Measurements from ENCODE around the gene CYP27C1. TPM values are rescaled to one million over a fixed set of nuclear protein-coding genes. Genes with fewer than 3 reads are reported as not detected.

The CYP27C1 gene
- total RNA-seq, 2 donors from 2014 or later = 0.19 TPM; not detected in 1

DNA sequence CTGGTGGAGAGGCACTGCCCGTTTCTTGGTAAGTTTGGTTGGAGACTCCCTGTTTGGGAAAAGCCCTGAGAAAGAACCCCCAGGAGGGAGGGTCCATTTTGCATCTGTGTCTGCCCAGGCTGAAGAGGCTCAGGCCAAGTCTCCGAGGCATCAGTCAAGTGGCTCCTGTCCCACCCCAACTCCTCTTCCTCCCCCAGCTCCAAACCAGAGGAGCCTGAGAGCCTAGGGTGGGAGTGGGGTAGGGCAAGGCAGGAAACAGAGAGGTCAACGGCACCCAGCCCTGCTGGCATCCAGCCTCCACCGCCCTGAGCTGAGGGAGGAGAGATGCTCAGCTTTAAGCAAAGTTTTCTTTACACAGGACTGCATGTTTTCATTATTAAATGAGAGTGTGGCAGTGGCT lies 38.2 kb downstream of the CYP27C1 start:
- intact Hi-C loops (cut with DNase I) = no loop called here
- no peaks in the 10 kb centered on the region for H3K4me1 ChIP-seq
- no peak for DNase-seq
- H3K9me3 ChIP-seq = no peaks in the 10 kb centered on the region
- H3K9ac ChIP-seq (ENCODE audit: low read depth in 2 of 2, low read length in 2 of 2) = no peak overlapping the region
- H3K27me3 ChIP-seq = no peaks in the 10 kb centered on the region
- H3K4me3 ChIP-seq = no peak overlapping the region
- H3K27ac ChIP-seq = no peak overlapping the region
- no peak for TF ChIP-seq CTCF (IDR thresholded peaks at IDR 0.05)
- H3K36me3 ChIP-seq = no peaks in the 10 kb centered on the region

DNA sequence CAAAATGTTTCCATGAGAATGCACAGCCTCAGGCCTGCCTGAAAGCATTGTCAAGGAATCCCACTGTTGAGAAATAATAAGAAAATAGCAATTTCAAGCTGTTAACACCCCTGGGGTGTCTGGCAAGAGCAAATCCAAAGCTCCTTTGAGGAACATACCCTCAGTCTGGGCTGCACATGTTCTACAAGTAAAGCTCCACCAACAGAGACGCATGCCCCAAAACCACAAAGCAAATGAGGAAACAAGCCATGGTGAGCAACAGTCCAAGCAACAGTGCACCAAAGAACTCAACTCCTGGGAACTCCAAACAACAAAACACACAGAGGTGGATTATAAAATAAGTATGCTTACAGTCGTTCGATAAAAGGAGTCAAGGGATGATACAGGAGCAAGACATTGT lies 40.3 kb downstream of the CYP27C1 start:
- Histone ChIP-seq H3K27ac (no peak overlapping the region), H3K27me3 (no peaks in the 10 kb centered on the region), H3K9me3 (no peaks in the 10 kb centered on the region), H3K36me3 (no peaks in the 10 kb centered on the region), H3K9ac (ENCODE audit: low read depth in 2 of 2, low read length in 2 of 2) (no peak overlapping the region), H3K4me3 (no peak overlapping the region), H3K4me1 (no peaks in the 10 kb centered on the region)
- DNase-seq = no peak
- no peak for TF ChIP-seq CTCF (IDR thresholded peaks at IDR 0.05)
- intact Hi-C loops (cut with DNase I) = loop anchor here (10.0 kb wide), 1 partner anchor 115 kb away; no protein-coding TSS in a partner anchor

DNA sequence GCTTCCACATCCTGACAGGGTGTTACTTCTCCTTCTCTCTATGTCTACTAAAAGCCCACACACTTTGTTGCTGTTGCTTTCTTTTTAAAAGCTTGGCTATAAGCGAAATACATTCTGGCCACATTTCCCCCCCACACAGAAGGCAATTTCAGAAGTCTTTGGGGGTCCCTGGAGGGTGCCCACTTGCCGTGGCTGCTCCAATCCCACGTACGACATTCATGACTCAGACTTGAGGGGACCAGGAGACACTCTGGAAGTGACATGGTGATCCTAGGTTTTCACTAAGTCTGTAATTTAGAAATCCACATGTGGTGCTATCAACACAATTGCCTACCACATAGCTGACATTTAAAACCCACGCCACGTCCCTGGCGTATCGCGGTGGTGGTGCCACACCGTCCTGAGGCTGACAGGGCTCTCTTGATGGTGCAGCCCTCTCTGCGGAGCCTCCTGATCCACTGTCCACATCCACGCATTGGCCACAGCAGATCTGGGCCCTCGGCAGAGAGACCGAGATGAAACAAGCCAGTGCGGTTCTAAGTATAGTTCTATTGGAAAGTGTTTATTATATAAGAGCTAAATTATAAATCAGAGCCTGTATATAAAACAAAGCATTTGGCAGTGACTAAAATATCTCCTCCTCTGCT lies 42.4 kb downstream of the CYP27C1 start:
- Histone ChIP-seq H3K27ac (peak overlapping the region; percentile 67), H3K36me3 (no peaks in the 10 kb centered on the region), H3K4me1 (no peaks in the 10 kb centered on the region), H3K4me3 (no peak overlapping the region), H3K9me3 (no peaks in the 10 kb centered on the region), H3K9ac (ENCODE audit: low read depth in 2 of 2, low read length in 2 of 2) (no peak overlapping the region), H3K27me3 (no peaks in the 10 kb centered on the region)
- no peak for TF ChIP-seq CTCF (IDR thresholded peaks at IDR 0.05)
- intact Hi-C loops (cut with DNase I) = loop anchor here (10.0 kb wide), 1 partner anchor 113 kb away; no protein-coding TSS in a partner anchor
- DNase-seq = no peak

GRCh38 chr2:127176371-127177311 lies 43.5 kb downstream of the CYP27C1 start:
- Histone ChIP-seq H3K4me3 (no peak overlapping the region), H3K27ac (peak overlapping the region; percentile 67), H3K27me3 (no peaks in the 10 kb centered on the region), H3K4me1 (no peaks in the 10 kb centered on the region), H3K9me3 (no peaks in the 10 kb centered on the region), H3K9ac (ENCODE audit: low read depth in 2 of 2, low read length in 2 of 2) (peak overlapping the region; percentile 35 to 40), H3K36me3 (no peaks in the 10 kb centered on the region)
- DNase-seq = peak; percentile 35
- TF ChIP-seq CTCF (IDR thresholded peaks at IDR 0.05) = no peak
- intact Hi-C loops (cut with DNase I) = loop anchor here (10.0 kb wide), 1 partner anchor 112 kb away; no protein-coding TSS in a partner anchor

DNA sequence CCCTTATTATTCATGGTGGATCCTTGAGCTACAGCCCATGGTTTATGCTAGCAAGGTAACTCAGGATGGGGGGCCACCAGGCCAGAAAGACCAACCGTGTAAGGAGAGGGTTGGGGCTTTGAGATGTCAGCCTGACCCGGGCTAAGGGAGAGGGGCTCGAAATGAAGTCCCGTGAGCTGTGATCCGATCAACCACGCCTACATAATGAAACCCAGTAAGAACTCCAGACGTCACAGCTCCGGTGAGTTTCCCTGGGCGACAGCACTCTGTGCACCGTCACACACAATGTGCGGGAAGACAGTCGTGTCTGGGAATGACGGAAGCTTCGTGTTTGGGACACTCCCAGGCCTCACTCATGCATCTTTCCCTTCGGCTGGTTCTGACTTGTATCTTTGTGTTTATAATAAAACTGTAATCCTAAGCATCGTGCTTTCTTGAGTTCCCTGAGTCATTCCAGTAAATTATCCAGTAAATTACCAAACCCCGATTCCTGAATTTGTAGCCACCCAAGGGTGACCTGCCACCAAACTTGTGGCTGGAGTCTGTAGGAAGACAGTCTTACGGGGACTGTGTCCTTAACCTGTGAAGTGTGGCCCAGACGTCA lies 44.2 kb downstream of the CYP27C1 start:
- Histone ChIP-seq H3K4me1 (peaks cover 2% of the 10 kb centered on the region), H3K9ac (ENCODE audit: low read depth in 2 of 2, low read length in 2 of 2) (peak overlapping the region in 1 of 2 donors; percentile 40)

More for the DNA sequence above, 44.2 kb downstream of the CYP27C1 start:
- Histone ChIP-seq H3K27me3 (no peaks in the 10 kb centered on the region), H3K4me3 (no peak overlapping the region), H3K36me3 (no peaks in the 10 kb centered on the region), H3K27ac (peak overlapping the region; percentile 67), H3K9me3 (no peaks in the 10 kb centered on the region)
- intact Hi-C loops (cut with DNase I) = loop anchor here (10.0 kb wide), 1 partner anchor 111 kb away; no protein-coding TSS in a partner anchor
- no peak for TF ChIP-seq CTCF (IDR thresholded peaks at IDR 0.05)
- peak; percentile 30 for DNase-seq

Data from colonic mucosa (tissue), 4 donors.